ENCODE data around the gene MLYCD.
"Not testable (repeated sequence)": the region's sequence is repeated elsewhere in the genome, so short reads cannot be mapped to it uniquely, and the experiment has no call there.

The MLYCD gene

DNA sequence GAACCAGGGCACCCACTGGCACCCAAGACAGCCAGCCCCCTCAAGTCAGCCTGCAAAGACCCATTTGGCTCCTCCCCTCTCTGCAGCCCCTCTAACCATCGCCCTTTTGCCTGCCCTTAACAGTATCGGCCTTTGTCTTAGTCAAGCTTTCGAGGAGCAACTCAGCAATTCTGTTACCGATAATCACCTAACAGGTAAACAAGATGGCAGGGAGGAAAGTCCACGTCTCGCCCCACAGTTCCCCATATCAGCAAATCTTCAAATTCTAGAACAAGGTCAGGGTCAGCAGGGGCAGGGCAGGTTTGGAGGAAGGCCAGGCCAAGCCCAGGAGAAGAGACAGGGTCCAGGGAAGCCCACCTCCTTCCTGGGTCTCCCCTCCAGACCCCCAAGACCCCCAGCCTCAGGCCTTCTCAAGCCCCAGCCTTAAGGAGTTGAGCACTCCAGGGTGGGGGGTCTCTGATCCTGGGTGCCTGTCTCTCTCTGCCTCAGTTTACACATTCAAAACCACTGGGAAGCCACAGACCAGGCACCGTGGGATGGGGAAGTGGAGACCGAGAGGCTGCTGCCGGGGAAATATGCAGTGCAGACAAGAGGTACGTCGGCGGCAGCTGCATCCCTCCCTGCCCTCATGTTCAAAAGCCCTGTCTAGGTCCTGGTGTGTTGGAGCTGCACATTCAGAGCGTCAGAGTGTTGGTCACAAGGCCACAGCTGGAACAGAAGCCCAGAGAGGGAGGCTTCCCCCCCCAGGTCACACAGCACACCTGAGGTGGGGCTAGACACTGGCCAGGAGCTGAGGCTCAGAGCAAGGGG, 50.2 kb downstream of the MLYCD start:
- no peak for DNase-seq (ENCODE audit: low read depth)
- TF ChIP-seq, protein P1, sequence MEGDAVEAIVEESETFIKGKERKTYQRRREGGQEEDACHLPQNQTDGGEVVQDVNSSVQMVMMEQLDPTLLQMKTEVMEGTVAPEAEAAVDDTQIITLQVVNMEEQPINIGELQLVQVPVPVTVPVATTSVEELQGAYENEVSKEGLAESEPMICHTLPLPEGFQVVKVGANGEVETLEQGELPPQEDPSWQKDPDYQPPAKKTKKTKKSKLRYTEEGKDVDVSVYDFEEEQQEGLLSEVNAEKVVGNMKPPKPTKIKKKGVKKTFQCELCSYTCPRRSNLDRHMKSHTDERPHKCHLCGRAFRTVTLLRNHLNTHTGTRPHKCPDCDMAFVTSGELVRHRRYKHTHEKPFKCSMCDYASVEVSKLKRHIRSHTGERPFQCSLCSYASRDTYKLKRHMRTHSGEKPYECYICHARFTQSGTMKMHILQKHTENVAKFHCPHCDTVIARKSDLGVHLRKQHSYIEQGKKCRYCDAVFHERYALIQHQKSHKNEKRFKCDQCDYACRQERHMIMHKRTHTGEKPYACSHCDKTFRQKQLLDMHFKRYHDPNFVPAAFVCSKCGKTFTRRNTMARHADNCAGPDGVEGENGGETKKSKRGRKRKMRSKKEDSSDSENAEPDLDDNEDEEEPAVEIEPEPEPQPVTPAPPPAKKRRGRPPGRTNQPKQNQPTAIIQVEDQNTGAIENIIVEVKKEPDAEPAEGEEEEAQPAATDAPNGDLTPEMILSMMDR (conservative IDR thresholded peaks at IDR 0.05; ENCODE audit: control insufficient read depth, insufficient read depth, low read depth, low read length): no peak
- H3K4me3 ChIP-seq (ENCODE audit: control insufficient read depth, low read depth, low read length): no peak overlapping the region

DNA sequence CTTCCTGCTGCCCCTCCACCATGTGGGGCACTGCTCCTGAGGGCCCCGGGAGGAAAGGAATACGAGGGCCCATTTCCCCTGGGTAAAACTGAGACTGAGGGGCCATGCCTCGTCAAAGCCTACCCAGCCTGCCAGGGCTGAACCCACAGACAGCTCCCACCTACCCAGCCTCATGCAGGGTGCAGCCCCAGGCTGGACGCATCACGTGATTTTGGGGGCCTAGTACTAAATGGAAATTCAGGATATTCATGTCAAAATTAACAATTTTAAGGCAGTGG, 50.7 kb downstream of the MLYCD start:
- H3K4me3 ChIP-seq (ENCODE audit: control insufficient read depth, low read depth, low read length): no peak overlapping the region
- TF ChIP-seq, protein P1 (conservative IDR thresholded peaks at IDR 0.05; ENCODE audit: control insufficient read depth, insufficient read depth, low read depth, low read length): no peak
- no peak for DNase-seq (ENCODE audit: low read depth)

DNA sequence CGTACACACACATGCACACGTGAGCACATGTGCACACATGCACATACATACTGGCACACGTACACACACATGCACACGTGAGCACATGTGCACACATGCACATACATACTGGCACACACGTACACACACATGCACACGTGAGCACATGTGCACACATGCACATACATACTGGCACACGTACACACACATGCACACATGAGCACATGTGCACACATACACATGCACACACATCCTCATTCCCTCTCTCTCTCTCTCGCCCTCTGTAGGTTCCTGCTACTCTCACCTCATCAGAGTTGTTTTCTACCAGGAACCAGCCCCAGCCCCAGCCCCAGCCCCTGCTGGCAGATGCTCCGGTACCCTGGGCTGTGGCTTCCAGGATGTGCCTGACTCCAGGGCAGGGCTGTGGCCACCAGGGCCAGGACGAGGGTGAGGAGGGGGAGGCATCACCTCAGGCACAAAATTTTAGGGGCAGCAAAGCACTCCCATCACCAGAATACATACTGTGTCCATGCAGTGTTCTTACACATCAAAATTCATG, 52.0 kb downstream of the MLYCD start:
- H3K4me3 ChIP-seq (ENCODE audit: control insufficient read depth, low read depth, low read length); DNase-seq (ENCODE audit: low read depth): not testable (repeated sequence)

DNA sequence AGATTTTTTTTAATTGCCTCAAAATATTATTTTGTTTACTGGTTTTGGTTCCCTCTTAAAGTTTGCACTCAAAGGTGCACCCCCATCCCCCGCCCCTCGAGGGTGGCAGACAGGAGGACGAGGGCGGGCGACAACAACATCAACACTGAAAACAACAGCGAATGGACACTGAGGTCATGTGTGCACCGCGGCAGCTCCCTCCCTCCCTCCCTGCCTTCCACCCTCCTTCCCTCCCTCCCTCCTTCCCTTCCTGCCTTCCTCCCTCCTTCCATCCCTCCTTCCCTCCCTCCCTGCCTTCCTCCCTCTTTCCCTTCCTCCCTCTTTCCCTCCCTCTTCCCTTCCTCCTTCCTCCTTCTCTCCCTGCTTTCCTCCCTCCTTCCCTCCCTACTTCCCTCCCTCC, 52.6 kb downstream of the MLYCD start:
- DNase-seq (ENCODE audit: low read depth): no peak
- H3K4me3 ChIP-seq (ENCODE audit: control insufficient read depth, low read depth, low read length): no peak overlapping the region
- TF ChIP-seq, protein P1 (conservative IDR thresholded peaks at IDR 0.05; ENCODE audit: control insufficient read depth, insufficient read depth, low read depth, low read length): no peak

DNA sequence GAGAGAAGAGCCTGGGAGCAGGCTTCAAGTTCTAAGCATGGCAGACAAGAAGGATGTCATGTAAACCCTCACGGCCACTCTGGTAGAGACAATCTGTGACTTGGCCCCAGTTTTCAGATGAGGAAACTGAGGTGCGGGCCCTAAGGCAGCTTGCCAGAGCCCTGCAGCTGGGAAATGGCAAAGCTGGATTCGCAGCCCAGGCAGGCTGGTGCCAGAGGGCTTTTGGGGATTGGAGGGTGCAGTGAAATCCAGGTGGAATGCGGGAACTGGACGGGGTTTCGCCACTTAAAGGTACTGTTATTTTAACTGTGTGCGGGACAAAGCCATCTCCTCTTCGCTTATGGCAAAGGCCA, 53.6 kb downstream of the MLYCD start:
- TF ChIP-seq, protein P1 (conservative IDR thresholded peaks at IDR 0.05; ENCODE audit: control insufficient read depth, insufficient read depth, low read depth, low read length): no peak
- H3K4me3 ChIP-seq (ENCODE audit: control insufficient read depth, low read depth, low read length): peak overlapping the region; percentile 73
- DNase-seq (ENCODE audit: low read depth): peak; percentile 65

DNA sequence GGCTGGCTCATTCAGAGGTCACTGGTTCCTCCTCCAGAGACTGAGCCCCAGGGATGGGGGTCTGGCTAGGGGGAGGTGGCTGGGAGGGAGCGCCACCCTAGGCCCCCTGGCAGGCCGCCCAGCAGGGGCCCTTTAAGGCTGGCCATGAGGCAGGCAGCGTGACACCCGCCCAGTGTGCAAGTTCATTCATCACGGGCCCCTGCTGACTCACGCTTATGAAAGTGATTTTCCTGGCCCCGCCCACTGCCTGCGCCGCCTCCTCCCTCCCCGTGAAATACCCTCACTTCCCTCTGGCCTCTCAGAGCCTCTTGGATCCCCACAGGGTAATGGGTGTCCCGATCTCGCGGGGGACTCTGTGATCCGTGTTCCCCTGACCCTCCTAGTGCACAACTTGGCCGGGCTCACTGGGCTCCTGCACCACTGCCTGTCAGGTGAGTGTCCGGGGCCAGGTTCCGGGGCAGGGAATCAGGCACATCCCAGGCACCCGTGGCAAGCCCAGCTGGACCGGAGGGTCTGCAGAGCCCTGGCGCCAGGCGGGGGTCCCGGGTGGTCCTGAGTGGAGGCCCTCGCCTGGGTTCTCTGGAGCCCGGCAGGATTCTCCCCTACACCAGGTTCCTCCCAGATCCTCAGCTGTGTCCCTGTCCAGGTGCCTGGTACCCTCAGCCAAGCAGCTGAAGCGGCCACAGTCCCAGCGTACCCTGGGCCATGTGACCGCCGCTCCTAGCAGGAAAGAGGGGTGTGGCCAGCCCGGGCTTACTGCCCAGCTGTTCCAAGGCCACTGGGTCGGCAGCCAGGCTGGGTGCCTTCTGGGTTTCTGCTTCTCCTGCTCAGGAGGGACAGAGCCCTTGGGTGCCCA, 54.3 kb downstream of the MLYCD start, which contains the start of gene OSGIN1:
Gene OSGIN1 (plus strand): TSS at position 301 of the 856 bp plus-strand sequence. CDS start 4,432 bp downstream, outside the sequence.
- peak within 1 kb of the TSS; percentile 73 for H3K4me3 ChIP-seq (ENCODE audit: control insufficient read depth, low read depth, low read length)
- DNase-seq (ENCODE audit: low read depth): peak; percentile 92

More for the DNA sequence above, 54.3 kb downstream of the MLYCD start, which contains the start of gene OSGIN1:
- TF ChIP-seq, protein P1 (conservative IDR thresholded peaks at IDR 0.05; ENCODE audit: control insufficient read depth, insufficient read depth, low read depth, low read length): no peak

Data from fibroblast of mammary gland (primary cell).